ENCODE measurements around the gene PLA2G15. TPM values are rescaled to one million over a fixed set of nuclear protein-coding genes. Genes with fewer than 3 reads are reported as not detected.
"Not testable (repeated sequence)": the region's sequence is repeated elsewhere in the genome, so short reads cannot be mapped to it uniquely, and the experiment has no call there.

PLA2G15 gene
- total RNA-seq, 1 experiment from 2014 or later, result 18.6 TPM

DNA sequence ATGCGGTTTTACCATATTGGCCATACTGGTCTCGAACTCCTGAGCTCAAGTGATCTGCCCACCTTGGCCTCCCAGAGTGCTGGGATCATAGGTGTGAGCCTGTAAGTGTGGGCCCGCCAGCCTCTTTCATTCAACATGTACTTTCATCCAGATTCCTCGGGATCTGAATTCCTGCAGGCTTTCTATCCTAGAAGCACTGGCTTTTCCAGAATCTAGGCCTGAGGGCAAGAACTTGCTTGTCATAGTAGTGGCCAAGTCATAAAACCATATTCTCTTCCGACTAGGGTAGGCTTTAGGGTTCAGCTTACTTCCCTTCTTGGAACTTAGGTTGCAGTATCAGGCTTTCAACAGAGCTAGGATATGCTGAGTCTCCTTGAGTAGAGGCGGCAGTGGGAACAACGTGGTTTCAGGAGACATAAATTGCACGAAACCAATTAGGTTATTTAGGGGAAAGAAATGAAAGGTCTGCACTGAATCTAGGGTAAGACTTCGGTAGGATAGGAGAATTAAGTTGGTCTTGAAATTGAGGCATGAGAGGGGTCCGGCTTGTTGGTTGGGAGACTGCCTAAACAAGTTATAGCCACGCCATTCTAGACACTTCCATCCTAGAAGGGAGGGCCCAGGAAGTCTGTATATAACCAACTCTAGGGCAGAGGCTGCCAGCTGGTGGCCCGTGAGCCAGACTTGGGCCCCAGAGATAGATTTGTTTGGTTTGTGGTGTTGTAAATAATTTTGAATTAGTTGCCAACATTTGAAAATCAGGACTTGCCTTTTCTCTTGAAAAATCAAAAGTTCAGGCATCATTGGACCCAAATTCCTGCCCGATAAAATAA lies 34.8 kb downstream of the PLA2G15 start:
- no peak for DNase-seq (ENCODE audit: low spot score)

GRCh38 chr16:68281368-68282063 lies 36.3 kb downstream of the PLA2G15 start:
- no peak for DNase-seq (ENCODE audit: low spot score)

DNA sequence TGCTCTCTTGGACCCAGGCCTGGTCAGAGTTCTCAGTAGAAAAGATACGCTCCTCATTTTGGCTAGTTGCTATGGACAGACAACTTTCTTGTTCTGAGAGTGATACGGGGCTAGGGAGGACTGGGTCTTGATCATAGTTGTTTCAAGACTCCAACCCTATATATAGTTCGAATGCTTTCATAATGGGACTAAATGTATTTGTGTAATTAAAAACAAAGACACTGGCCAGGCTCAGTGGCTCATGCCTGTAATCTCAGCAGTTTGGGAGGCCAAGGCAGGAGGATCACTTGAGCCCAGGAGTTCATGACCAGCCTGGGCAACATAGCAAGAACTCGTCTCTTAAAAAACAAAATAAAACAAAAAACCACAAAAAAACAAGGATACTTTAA lies 36.9 kb downstream of the PLA2G15 start:
- DNase-seq (ENCODE audit: low spot score), result no peak

DNA sequence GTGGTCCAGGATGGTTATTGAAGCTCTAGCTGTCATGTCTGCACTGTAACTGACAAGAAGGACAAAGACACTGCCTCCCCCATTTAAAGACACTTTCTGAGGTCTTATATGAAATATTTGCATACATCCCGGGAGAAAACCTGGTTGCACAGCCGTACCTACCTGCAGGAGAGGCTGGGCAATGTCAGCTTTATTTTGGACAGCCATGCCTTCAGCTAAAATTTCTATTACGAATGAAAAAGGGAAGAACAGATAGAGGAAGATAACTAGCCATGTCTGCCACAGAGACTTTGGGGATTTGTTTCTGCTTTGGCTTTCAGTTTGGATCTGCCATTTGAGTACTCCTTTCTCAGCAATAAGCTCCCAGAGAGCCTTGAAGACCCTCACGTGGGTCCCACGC lies 38.2 kb downstream of the PLA2G15 start:
- no peak for DNase-seq (ENCODE audit: low spot score)

DNA sequence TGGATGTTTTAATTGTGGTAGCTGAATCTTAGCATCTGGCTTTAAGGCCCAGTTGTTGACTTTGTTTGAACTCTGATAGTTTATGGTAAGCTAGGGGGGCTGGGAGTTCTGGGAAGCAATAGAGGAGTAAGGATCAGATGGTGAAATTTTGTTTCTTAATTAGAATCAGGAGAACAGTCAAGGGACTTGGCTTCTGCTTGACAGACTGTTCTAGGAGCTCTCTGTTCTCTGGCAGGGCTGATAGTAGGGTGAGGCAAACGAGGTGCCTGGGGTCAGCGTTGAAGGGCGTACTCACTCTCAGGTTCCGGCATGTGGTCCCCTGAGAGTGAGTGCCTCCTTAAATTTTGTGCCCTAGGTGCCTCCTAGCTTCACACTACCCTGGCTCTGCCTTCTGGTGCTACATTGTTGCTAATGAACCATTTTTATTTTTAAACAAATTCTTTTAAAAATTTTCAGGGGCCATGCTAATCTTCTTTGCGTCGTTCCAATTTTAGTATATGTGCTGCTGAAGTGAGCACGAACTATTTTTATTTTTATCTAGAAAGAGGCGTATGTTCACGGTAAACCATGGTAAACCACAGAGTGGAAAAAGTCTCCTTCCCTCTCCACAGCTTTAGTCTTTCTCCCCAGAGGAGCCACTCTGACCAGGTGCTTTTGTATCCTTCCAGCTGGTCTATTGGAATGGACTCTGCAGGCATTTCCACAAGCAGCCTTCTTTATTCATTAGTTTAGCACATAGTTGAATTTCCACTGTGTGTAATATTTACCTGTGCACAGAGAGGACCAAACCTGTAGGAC lies 38.8 kb downstream of the PLA2G15 start:
- DNase-seq (ENCODE audit: low spot score), result no peak

- no peak for DNase-seq (ENCODE audit: low spot score)
Measured at GRCh38 chr16:68284847-68285246, 39.7 kb downstream of the PLA2G15 start.

- DNase-seq (ENCODE audit: low spot score), result no peak
Measured at GRCh38 chr16:68285683-68286082, 40.5 kb downstream of the PLA2G15 start.

- no peak for DNase-seq (ENCODE audit: low spot score)
Measured at GRCh38 chr16:68286153-68287074, 41.2 kb downstream of the PLA2G15 start.

GRCh38 chr16:68287276-68288251 lies 42.4 kb downstream of the PLA2G15 start:
- no peak for DNase-seq (ENCODE audit: low spot score)

DNA sequence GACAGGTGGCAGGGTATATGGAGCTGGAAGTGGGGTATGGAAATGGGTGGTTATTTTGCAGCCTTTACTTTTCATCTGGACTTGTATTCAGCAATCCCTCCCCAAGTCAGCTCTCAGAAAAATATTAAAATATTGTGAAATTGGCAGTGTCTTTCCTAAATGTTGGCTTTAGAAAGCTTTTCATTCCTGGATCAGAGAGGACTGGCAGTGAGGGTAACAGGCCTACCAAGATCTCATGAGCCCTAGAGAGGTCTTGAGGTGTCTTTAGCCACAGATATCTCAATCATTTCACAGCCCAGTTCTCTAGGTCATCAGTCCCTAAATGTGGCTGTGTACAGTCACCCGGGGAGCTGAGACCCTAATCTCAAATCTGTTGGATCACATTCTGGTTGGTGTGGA lies 43.1 kb downstream of the PLA2G15 start:
- DNase-seq (ENCODE audit: low spot score), result no peak

DNA sequence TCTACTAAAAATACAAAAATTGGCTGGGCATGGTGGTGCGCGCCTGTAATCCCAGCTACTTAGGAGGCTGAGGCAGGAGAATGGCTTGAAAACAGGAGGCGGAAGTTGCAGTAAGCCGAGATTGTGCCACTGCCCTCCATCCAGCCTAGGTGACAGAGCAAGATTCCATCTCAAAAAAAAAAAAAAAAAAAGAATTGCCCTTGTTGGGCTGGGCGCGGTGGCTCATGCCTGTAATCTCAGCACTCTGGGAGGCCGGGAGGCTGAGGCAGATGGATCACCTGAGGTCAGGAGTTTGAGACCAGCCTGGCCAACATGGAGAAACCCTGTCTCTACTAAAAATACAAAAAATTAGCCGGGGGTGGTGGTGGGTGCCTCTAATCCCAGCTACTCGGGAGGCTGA lies 43.6 kb downstream of the PLA2G15 start:
- not testable (repeated sequence) for DNase-seq (ENCODE audit: low spot score)

- DNase-seq (ENCODE audit: low spot score), result no peak
Measured at GRCh38 chr16:68289202-68289601, 44.0 kb downstream of the PLA2G15 start.

DNA sequence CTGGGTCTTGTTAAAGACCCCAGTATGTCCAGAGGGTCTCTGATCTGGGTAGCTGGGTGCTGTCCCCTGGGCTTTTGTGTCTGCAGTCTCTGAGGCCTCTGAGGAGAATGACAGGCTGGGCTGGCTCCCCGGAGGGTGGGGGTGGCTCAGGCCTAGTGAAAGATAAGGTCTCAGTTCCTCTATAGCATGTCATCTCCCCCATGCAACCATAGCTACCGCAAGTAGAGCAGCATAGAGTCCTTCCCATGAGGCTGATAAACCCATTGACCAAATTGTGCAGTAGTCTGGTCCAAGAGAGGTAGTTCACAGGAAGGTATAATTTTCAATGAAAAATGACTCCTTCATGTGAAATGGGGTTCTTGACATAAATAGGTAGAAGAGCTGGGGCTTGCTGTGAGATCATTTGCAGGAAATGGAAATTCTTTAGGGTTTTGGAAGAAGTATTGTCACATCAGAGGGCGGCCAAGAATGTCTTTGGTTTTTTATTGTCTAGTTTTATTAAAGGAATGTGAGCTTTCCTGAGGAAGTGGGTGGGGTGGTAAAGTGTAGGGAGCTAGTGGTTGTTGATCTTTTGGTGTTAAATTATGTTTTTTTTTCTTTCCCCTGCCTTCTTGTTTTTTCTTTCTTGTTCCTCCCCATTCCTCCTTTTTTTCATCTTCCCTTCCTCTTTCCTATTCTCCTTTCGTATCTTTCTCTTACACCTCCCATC lies 44.6 kb downstream of the PLA2G15 start:
- no peak for DNase-seq (ENCODE audit: low spot score)

DNA sequence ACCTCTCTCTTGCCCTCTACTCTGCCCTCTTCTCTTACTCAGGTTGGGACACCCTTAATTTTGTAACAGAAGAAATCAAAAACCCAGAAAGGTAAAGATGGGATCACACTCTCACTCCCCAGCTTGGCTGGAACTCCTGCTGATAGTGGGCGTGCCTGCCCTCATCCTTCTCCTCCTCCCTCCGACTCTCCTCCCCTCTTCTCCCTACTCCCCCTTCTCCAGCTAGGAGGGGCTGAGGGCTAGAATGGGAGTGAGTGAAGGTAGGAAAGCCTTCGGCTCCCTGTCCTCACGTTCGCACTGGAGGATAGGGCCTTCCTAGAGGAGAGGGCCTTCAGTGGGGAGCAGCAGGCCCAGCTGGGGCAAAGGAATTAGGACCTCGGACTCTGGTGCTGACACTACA lies 45.3 kb downstream of the PLA2G15 start:
- no peak for DNase-seq (ENCODE audit: low spot score)

DNA sequence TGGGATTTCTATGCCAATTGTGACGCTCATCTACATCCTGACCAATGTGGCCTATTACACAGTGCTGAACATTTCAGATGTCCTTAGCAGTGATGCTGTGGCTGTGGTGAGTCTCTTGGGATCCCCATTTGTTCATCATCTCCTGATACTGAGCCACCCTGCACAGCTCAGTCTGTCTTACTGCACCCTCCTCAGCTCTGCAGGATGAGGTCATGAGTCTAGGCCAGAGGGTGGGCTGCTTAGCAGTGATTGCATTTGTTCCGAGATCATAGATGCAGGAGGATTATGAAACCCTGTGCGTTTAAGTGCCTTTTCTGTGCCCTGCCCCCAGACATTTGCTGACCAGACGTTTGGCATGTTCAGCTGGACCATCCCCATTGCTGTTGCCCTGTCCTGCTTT lies 46.1 kb downstream of the PLA2G15 start:
- DNase-seq (ENCODE audit: low spot score), result no peak

DNA sequence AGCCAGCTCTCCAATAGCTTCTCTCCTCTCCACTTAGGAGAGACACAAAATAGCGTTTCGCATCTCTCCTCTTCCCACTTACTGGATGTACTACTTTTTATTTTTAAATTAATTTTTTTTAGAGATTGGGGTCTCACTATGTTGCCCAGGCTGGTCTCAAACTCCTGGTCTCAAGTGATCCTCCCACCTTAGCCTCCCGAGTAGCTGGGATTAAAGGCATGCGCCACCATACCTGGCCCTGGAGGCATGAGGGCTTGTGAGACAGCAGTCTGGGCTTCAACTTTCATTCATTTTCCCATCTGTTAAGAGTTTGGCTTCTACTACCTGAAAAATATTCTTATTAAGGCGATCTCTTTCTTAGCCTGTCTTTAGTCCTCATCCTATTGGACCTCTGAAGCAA lies 47.3 kb downstream of the PLA2G15 start:
- DNase-seq (ENCODE audit: low spot score), result no peak

DNA sequence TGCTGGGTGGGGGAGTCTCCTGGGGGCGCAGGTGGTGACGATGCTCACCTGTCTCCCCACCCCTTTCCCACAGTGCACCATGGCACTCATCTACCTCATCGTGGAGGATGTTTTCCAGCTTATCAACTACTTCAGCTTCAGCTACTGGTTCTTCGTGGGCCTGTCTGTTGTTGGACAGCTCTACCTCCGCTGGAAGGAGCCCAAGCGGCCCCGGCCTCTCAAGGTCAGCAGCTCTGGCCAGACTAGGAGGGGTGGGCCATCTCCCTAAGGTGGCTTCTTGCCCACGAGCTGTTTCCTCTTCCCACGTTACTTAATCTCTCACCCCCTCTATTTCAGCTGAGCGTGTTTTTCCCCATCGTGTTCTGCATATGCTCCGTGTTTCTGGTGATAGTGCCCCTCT lies 51.1 kb downstream of the PLA2G15 start:
- DNase-seq (ENCODE audit: low spot score), result no peak

- no peak for DNase-seq (ENCODE audit: low spot score)
Measured at GRCh38 chr16:68296693-68297092, 51.5 kb downstream of the PLA2G15 start.

- DNase-seq (ENCODE audit: low spot score), result no peak
Measured at GRCh38 chr16:68297908-68298307, 52.7 kb downstream of the PLA2G15 start.

All from HT-29 (cell line).